HG02623 (cell line): ENCODE measurements around the gene WDR89.
"Not testable (repeated sequence)": the region's sequence is repeated elsewhere in the genome, so short reads cannot be mapped to it uniquely, and the experiment has no call there.

Experiments used
- ATAC-seq: cut with Tn5 transposase; IDR thresholded peaks from one replicate; pipeline ENCODE4 v1.9.1; 2021; ENCODE audit warnings: moderate library complexity; ENCODE audit not compliant: unreplicated experiment

WDR89 gene

DNA sequence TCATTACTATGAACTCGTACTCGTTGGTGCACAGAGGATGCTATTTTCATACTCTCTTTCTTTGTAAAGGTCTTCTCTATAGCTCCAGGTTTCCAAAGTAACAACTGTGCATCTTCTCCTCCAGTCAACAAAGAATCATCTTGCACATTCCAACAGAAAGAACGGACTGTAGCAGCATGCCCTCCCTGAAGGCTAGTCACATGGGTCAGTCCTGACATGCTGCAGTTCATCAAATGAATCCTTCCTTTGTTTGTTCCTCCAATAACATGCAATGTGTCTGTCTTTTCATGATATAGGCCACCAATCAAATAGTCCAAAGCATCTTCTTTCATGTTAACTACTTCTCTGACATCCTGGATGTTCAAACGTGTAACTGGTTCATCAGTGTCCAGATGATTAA is 42.9 kb downstream of the WDR89 start:
- no peak for ATAC-seq

DNA sequence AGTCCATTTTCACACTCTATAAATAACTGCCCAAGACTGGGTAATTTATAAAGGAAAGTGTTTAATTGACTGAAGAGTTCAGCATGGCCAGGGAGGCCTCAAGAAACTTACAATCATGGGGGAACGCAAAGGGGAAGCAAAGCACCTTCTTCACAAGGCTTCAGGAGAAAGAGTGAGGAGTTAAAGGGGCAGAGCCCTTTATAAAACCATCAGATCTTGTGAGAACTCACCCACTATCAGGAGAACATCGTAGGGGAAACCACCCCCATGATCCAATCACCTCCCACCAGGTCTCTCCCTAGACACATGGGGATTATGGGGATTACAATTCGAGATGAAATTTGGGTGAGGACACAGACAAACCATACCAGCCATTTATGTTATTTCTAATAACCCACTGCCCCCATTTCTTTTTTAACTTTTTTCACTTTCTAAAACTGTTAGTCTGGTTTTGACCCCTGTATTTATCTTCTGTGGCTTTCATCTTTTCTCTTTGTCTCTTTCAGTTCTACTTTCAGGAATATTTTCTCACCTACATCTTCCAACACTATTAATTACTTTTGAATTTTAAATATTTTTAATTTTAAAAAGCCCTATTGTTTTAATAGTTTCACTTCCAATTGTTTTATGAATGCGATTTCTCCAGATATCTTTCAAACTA is 44.5 kb downstream of the WDR89 start:
- ATAC-seq, result no peak

DNA sequence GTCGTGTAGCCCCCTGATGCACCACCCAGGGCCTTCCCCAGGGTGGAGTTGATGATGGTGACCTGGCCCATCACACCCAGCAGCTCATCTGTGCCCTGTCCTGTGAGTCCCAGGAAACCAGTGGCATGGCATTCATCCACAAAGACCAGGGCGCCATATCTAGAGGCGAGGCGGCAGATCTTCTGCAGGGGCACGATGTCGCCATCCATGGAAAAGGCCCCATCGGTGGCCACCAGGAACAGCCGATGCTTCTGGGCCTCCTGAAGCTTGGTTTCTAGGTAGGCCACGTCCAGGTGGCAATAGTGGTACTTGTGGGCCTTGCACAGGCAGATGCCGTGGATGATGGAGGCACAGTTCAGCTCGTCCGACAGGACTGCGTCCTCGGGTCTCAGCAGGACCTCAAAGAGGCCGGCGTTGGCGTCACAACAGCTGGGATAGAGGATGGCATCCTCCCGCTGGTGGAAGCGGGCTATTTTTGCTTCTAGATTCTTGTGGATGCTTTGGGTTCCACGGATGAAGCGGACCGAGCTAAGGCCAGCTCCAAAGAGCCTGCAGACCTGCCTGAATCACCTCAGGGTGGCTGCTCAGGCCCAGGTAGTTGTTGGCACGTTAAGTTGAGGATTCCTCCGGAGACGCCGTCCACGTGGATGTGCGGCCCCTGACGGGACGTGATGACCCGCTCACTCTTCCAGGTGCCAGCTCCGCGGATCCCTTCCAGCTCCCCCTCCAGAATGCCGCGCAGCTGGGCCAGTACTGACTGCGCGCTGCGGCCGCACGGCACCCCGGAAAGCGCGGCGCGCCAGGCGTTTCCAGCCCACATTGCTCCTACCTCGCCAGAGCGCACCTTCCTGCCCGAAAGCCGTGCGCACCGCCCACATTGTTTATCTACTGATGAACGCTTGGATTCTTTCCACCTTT is 47.0 kb downstream of the WDR89 start:
- no peak for ATAC-seq

DNA sequence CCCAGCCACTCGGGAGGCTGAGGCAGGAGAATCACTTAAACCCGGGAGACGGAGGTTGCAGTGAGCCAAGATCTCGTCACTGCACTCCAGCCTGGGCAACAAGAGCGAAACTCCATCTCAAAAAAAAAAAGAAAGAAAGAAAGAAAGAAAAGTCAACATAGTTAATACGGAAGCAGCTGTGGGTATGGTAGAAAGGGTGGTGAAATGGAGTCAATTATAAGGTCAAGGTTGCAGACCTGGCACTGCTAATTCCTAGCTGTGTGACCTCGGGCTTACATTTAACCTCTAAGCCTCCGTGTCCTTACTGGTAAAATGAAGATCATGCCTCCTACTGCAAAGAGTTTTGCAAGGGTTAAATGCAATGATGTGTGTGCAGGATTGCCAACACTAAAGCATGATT is 58.6 kb downstream of the WDR89 start:
- ATAC-seq, result not testable (repeated sequence)

DNA sequence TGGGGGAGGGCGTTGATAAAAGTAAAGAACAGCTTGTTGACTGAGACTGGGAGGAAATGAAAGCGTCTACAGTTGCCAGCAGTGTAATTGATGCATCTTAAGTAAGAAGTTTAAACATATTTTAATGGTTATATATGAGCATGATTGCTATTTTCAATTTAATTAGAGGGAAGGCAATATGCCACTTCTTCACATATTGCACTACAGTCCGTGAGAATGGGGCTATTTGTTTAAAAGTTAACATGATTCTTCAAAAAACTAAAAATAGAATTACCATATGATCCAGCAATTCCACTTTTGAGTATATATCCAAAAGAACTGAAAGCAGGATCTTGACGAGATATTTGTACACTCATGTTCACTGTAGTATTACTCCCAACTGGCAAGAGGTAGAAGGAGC is 60.2 kb downstream of the WDR89 start:
- ATAC-seq, result no peak

DNA sequence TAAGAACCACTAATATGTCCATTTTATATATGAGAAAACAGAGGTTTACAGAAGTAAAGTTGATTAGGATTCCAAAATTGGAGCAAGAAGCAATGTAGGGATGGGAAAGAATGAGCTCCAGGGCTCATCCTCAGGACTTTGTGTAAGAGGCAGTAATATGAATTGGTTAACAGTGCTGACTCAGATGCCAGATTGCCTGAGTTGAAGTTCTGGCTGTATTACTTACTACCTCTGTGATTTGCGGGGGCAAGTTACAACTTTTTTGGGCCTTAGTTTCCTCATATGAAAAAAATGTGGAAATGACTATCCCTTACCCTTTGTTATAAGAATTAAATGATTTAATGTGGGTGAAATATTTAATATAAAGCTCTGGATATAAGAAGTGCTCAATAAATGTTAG is 63.4 kb downstream of the WDR89 start:
- no peak for ATAC-seq

DNA sequence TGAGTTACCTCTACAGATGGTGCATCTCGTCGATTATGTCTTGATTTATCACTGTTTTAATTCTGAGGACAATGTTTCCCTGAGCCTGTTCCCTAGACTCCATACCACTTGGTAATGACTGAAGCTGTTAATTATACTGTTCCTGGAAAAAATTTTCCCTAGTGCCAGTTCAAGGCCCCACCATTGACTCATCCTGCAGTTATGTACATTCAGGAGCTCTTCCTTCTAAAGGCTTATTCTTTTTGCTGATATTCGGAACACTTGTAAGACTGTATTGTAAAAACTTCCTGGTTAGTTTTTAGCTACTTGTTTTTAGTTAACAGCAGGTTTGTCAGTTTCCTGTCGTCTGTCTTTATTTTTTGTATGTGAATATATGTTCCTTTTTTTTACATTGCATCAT is 68.1 kb downstream of the WDR89 start:
- no peak for ATAC-seq

DNA sequence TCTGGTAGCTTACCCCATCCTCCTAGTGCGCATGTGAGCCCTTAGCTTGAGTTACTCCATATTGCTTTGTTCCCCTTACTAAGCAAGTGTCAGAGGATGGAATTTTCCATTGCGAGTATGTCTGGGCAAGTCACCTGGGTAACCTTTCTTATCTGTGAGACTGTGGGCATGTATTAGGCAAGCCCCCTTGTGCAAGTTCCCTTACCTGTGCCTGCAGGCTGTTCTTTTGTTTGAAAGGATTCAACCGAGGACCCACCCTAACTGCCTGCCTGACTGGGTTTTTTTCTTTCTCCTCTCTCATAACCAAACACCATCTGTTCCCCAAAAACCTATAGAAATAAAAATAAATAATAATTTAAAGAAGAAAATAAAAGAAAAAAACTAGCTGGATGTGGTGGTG is 76.2 kb downstream of the WDR89 start:
- no peak for ATAC-seq

DNA sequence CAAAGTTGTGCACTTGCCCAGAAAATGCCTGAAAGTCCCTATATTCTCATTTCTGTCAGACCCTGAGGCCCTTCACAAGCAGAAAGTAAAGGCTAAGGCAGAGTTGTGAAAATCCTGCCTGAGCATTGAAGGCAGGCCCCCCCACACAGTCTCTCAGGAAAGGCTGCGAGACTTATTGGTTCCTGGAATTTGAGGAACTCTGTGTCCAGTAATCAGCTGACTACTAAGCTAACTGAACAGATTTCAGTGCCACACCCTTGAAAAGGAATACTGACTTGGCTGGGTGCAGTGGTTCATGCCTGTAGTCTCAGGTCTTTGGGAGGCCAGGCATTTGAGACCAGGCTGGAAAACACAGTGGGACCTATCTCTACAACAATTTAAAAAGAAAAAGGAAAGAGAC is 77.4 kb downstream of the WDR89 start:
- no peak for ATAC-seq

DNA sequence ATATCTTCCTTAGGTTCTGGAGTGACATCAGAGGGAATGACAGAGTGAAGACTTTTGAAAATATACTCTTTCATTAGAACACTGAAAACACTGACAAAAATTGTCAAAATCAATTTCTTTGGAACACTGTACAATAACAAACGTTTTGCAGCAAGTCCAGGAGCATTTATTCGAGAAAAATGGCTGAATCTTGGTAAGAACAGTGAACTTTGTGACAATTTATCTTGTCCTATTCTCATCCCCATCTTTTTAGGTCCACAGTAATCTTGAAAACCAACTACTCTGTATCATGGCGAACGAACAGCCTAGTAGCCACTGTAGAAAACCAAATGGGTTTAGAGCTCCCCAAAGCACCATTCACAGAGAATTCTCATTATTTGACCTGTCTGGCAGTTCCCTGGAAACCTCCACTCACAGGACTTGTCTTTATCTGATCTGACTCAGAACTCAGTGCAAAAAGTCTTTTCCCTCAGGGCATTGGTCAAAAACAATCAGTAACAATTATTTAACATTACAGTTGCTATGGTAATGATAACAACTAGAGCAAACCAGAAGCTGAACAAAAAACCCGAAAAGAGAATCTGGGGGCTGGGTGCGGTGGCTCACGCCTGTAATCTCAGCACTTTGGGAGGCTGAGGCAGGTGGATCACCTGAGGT is 78.2 kb downstream of the WDR89 start:
- ATAC-seq, result no peak

DNA sequence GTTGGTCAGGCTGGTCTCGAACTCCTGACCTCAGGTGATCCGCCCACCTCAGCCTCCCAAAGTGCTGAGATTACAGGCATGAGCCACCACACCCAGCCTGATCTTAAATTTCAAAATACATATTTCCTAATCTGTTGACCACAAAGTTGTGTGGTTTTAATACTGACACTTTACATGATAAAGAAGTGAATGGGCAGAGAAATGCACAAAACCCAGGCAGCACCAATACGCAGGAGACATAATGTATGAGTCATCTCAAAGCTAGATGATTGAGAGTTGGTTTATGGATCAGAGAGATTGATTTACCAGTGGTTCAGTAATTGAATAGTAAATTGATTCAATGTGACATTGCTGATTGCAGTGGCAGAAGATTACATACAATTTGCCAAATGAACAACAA is 79.3 kb downstream of the WDR89 start:
- no peak for ATAC-seq

DNA sequence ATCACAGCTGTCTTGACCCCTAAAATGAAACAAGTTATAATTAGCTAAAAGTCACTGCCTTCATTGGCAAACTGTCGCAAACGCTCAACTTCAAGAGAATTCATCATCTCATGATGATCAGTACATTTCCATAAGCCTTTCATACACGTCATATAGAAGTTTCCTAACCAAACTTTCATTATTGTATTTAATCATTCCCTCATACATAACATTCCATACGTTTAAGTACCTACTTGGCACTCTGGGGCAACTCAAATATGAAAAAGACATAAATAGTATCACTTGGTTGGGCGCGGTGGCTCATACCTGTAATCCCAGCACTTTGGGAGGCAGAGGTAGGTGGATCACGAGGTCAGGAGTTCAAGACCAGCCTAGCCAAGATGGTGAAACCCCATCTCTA is 86.1 kb downstream of the WDR89 start:
- ATAC-seq, result no peak

DNA sequence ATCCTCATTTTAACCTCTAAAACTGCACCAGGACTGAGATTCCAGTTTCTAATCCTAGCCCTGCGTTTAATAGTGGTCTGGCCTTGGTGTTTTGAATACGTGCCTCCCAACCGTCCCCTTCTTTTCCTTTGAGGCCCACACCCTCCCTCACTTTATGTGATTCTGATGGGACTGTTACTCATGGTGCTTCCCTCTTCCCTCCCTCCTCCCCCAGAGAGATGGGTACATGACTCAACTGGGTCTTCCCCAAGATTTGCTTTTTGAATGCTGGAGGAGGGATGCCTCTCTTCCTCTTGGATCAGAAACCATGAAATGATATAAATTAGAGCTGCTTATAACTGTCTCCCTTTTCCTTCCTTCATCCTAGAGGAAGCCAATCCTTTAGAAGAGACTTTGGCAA is 90.3 kb downstream of the WDR89 start:
- ATAC-seq, result no peak

DNA sequence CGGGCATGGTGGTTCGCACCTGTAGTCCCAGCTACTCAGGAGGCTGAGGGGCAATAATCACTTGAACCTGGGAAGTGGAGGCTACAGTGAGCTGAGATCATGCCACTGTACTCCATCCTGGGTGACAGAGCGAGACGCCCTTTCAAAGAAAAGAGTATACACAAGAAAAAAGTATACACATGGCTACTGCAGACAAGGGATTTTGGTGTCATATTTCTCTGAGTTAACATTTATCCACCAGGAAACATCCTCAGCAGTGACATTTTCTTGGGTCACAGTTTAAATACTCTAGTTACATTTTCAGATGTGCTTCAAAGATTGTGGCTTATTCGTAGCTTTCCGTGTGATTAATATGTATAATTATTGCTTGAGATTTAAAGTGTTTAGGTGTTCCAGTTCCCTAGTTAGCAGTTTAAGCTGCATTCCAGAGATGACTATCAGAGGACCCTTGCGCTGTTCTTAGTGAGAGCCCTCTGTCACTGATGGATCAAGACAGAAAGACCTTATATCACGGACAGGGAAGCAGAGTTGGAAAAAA is 93.8 kb downstream of the WDR89 start:
- ATAC-seq, result no peak
